ENCODE results near the gene NCAPH2.

DNA sequence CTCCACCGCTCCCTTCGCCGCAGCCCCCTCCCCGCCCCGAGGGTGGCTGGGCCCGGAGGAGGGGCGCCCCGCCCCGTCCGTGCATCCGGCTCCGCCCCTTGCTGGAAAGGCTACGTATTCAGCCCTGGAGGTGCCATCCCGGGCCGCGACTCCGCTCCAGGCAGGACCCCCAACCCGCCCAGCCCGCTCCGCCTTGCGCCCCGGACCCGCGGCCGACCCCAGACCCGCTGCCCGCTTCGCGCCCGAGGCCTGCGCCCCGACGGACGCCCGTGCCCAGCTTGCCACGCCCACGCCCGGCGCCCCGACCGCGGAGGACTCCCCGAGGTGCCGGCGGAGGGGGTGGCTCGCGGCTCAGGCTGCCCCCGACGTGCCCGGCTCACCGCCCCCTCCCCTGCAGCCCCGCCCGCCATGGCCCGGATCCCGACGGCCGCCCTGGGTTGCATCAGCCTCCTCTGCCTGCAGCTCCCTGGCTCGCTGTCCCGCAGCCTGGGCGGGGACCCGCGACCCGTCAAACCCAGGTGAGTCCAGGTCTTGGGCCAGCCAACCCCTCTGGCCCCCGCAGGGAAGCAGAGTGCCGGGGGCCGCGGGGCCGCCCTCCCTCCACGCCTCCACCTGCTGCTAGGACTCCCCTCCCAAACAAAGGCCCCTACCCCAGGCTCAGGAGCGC is 26.5 kb upstream of the NCAPH2 start, which contains the start of gene ADM2:
- TF ChIP-seq CTCF (IDR thresholded peaks at IDR 0.05) (no peak), POLR2A (IDR thresholded peaks at IDR 0.05) (no peak)
